Endothelial cell of umbilical vein (primary cell): ENCODE measurements around the gene EXD3. TPM values are rescaled to one million over a fixed set of nuclear protein-coding genes. Genes with fewer than 3 reads are reported as not detected.

Experiments
- BruUV-seq: library from RNA; stranded (reverse); fragments of 400-500 nt; replicated peaks from 2 replicates; lab custom pipeline; 2021; lab: Mats Ljungman, UMichigan
- CTCF ChIA-PET: fragments of 300-600, 350-600 bp; sonication (Branson Sonifier 250); formaldehyde crosslinking; loops from one replicate; lab custom pipeline; 2021; ENCODE audit warnings: antibody characterized with exemption, inconsistent platforms; lab: Charles Lee
- POLR2A ChIA-PET: fragments of 300-600, 350-600 bp; sonication (Branson Sonifier 250); formaldehyde crosslinking; loops from one replicate; lab custom pipeline; 2021; ENCODE audit warnings: antibody characterized with exemption, inconsistent platforms; lab: Charles Lee
- DNase-seq: peaks from one replicate; pipeline ENCODE4 v3.0.0-alpha.2; 2011; ENCODE audit warnings: low read depth, low spot score
- FAIRE-seq: peaks from 2 replicates; lab custom pipeline; 2011; peaks lifted over from hg19 to GRCh38; lab: Jason Lieb, UNC
- H2AFZ ChIP-seq: 2 replicates; pipeline ENCODE4 v1.6.0; 2012; ENCODE audit warnings: low read depth, low read length, control low read depth, inconsistent platforms
- H3K27ac ChIP-seq: 2 replicates; pipeline ENCODE4 v1.5.1; 2011; ENCODE audit warnings: low read depth, mild to moderate bottlenecking, control low read depth, low read length, moderate library complexity; ENCODE audit not compliant: insufficient read depth
- H3K27me3 ChIP-seq, 2 experiments: 2 replicates each; pipeline versions ENCODE4 v1.6.0 to v1.6.1; 2011; ENCODE audit warnings: low read length in 2 of 2, mixed read lengths in 1 of 2; ENCODE audit not compliant: control insufficient read depth in 2 of 2, insufficient read depth in 2 of 2
- H3K36me3 ChIP-seq, 2 experiments: 2 replicates in 1 of 2; 3 replicates in 1 of 2; pipeline ENCODE4 v1.5.1; 2011; ENCODE audit warnings: low read length in 2 of 2, mild to moderate bottlenecking in 1 of 2, moderate library complexity in 1 of 2; ENCODE audit not compliant: control insufficient read depth in 2 of 2, insufficient read depth in 2 of 2; ENCODE audit errors: extremely low read depth in 1 of 2
- H3K4me1 ChIP-seq: 3 replicates; pipeline ENCODE4 v1.5.1; 2011; ENCODE audit warnings: mild to moderate bottlenecking, low read length; ENCODE audit not compliant: control insufficient read depth, insufficient read depth; ENCODE audit errors: extremely low read depth
- H3K4me2 ChIP-seq: 2 replicates; pipeline ENCODE4 v1.6.1; 2011; ENCODE audit warnings: low read length, control low read depth, mixed read lengths; ENCODE audit not compliant: insufficient read depth
- H3K4me3 ChIP-seq, 3 experiments: fragments of 200-600 bp in 1 of 3; sonication (generic), shearing (Covaris generic) in 1 of 3; replicated peaks in 1 of 3; 2 replicates each; pipeline ENCODE4 v1.5.1; 2011 to 2016; ENCODE audit warnings: control low read depth in 3 of 3, low read length in 3 of 3, mild to moderate bottlenecking in 2 of 3, inconsistent platforms in 1 of 3, low read depth in 1 of 3, moderate library complexity in 1 of 3; ENCODE audit not compliant: insufficient read depth in 1 of 3
- H3K79me2 ChIP-seq: 2 replicates; pipeline ENCODE4 v1.6.0; 2012; ENCODE audit warnings: low read length, inconsistent platforms; ENCODE audit not compliant: control insufficient read depth, insufficient read depth
- H3K9ac ChIP-seq: replicated peaks from 2 replicates; pipeline ENCODE3; 2011; ENCODE audit warnings: low read length, control low read depth; ENCODE audit not compliant: insufficient read depth; ENCODE audit errors: extremely low read depth
- H3K9me1 ChIP-seq: replicated peaks from 3 replicates; pipeline ENCODE4 v1.6.0; 2011; ENCODE audit warnings: mild to moderate bottlenecking, low read length; ENCODE audit not compliant: control insufficient read depth, insufficient read depth; ENCODE audit errors: extremely low read depth
- H3K9me3 ChIP-seq: replicated peaks from 2 replicates; pipeline ENCODE4 v1.5.1; 2012; ENCODE audit warnings: low read length, inconsistent platforms; ENCODE audit not compliant: control insufficient read depth, insufficient read depth
- H4K20me1 ChIP-seq: replicated peaks from 2 replicates; pipeline ENCODE3; 2011; ENCODE audit warnings: mild to moderate bottlenecking, low read length; ENCODE audit not compliant: control insufficient read depth, insufficient read depth; ENCODE audit errors: extremely low read depth
- CTCF ChIP-seq, 2 donors: IDR thresholded peaks; 1 replicate in 1 of 2; 2 replicates in 1 of 2; pipeline ENCODE4 v1.5.1; 2011; ENCODE audit warnings: low read length in 2 of 2, mild to moderate bottlenecking in 2 of 2, moderate library complexity in 2 of 2, control low read depth in 1 of 2, inconsistent platforms in 1 of 2, low read depth in 1 of 2; ENCODE audit not compliant: insufficient read depth in 1 of 2; ENCODE audit errors: extremely low read depth in 1 of 2
- EZH2 ChIP-seq: IDR thresholded peaks from 2 replicates; pipeline ENCODE4 v1.6.1; 2012; ENCODE audit warnings: borderline replicate concordance, low read depth, mild to moderate bottlenecking, moderate library complexity, low read length, inconsistent platforms; ENCODE audit not compliant: severe bottlenecking
- FOS ChIP-seq: IDR thresholded peaks from 2 replicates; pipeline ENCODE4 v1.6.1; 2011; ENCODE audit warnings: mild to moderate bottlenecking, low read length, moderate library complexity, borderline replicate concordance; ENCODE audit not compliant: insufficient read depth
- GATA2 ChIP-seq: IDR thresholded peaks from 2 replicates; pipeline ENCODE4 v1.7.0; 2011; ENCODE audit warnings: low read depth, mild to moderate bottlenecking, moderate library complexity, mixed read lengths, low read length; ENCODE audit not compliant: insufficient read length, insufficient read depth
- JUN ChIP-seq: IDR thresholded peaks from 2 replicates; pipeline ENCODE4 v1.6.1; 2011; ENCODE audit warnings: borderline replicate concordance, low read depth; ENCODE audit not compliant: insufficient read length, insufficient read depth
- MAX ChIP-seq: IDR thresholded peaks from 2 replicates; pipeline ENCODE4 v1.6.1; 2011; ENCODE audit not compliant: insufficient read depth, insufficient read length
- MYC ChIP-seq: IDR thresholded peaks from one replicate; pipeline ENCODE4 v1.6.1; 2011; ENCODE audit warnings: mild to moderate bottlenecking, low read depth, low read length
- POLR2A ChIP-seq: IDR thresholded peaks from 2 replicates; pipeline ENCODE4 v1.6.1; 2012; ENCODE audit warnings: low read depth, mild to moderate bottlenecking, control low read depth, low read length
- POLR2AphosphoS5 ChIP-seq: IDR thresholded peaks from 2 replicates; pipeline ENCODE4 v1.6.1; 2012; ENCODE audit warnings: low read depth, mild to moderate bottlenecking, control low read depth, low read length, moderate library complexity; ENCODE audit not compliant: insufficient read depth
- dilution Hi-C: fragments of 300-500 bp; cut with MboI; formaldehyde crosslinking; loops from one replicate; pipeline ENCODE4 v1.15.0; 2019; ENCODE audit warnings: low sequenced_read_pairs; ENCODE audit not compliant: extremely low pct_ligation_motif_present
- intact Hi-C: fragments of 100-400 bp; cut with micrococcal nuclease; formaldehyde crosslinking; loops from one replicate; pipeline ENCODE4 v1.10.0; 2022
- polyA plus RNA-seq, 4 experiments: library from polyadenylated mRNA; depleted of rRNA in 3 of 4; stranded (reverse) in 3 of 4; unstranded in 1 of 4; fragments of >200 nt; gene quantifications; 2 replicates each; pipeline versions ENCODE4 v1.2.1 to v1.2.3, GENCODE V29; 2011 to 2012; ENCODE audit warnings: missing spikeins in 1 of 4
- total RNA-seq: library from RNA; stranded (reverse); gene quantifications from 2 replicates; pipeline ENCODE4 v1.2.3, GENCODE V29; 2021

The EXD3 gene
- total and polyA plus RNA-seq, 2 donors (not counting 3 experiments of a cell fraction or from before 2014, with no cell fraction given), result 17.7 to 30.3 TPM

GRCh38 chr9:137354845-137355760, 67.9 kb downstream of the EXD3 start:
- no peaks in the 10 kb centered on the region for H3K9me1 ChIP-seq
- FAIRE-seq (peak; percentile 94), DNase-seq (no peak)
- H3K9me3 ChIP-seq, result peaks cover 5% of the 10 kb centered on the region
- H3K27ac ChIP-seq, result no peak overlapping the region
- no peak overlapping the region for H2AFZ ChIP-seq
- H3K4me1 ChIP-seq, result peaks cover 16% of the 10 kb centered on the region
- no peaks in the 10 kb centered on the region for H3K27me3 ChIP-seq
- no TSS peak for BruUV-seq
- no peaks in the 10 kb centered on the region for H3K36me3 ChIP-seq
- no peaks in the 10 kb centered on the region for H4K20me1 ChIP-seq
- H3K4me3 ChIP-seq, result no peak overlapping the region
- no peak overlapping the region for H3K9ac ChIP-seq
- POLR2A ChIA-PET, result interaction anchor here (1.4 kb wide), 1 partner anchor 9 kb away, joined by 3 read pairs; no protein-coding TSS in a partner anchor
- intact Hi-C loops, result loop anchor here (1.0 to 5.0 kb wide), 4 partner anchors 16 to 56 kb away; no protein-coding TSS in a partner anchor
- dilution Hi-C loops, result no loop called here
- no peaks in the 10 kb centered on the region for H3K79me2 ChIP-seq
- CTCF ChIA-PET, result interaction anchor here (1.6 kb wide), 1 partner anchor 53 kb away, joined by 7 read pairs; the partner anchor contains the start of gene NRARP
- TF ChIP-seq JUN (no peak), GATA2 (no peak)
- no peak overlapping the region for H3K4me2 ChIP-seq

- intact Hi-C loops (loop anchor here (1.0 to 5.0 kb wide), 4 partner anchors 15 to 55 kb away; no protein-coding TSS in a partner anchor), dilution Hi-C loops (no loop called here)
- no peaks in the 10 kb centered on the region for H3K36me3 ChIP-seq
- CTCF ChIA-PET, result interaction anchor here (0.9 to 1.6 kb wide), 2 partner anchors 16 to 52 kb away, joined by 5 to 7 read pairs; partner anchors contain the start of gene NRARP
- peak overlapping the region; percentile 42 for H3K9ac ChIP-seq
- FAIRE-seq, result peak; percentile 44
- H3K4me3 ChIP-seq, result no peak overlapping the region
- H2AFZ ChIP-seq, result peak overlapping the region; percentile 4
- H3K79me2 ChIP-seq, result no peaks in the 10 kb centered on the region
- BruUV-seq, result no TSS peak
- H3K27ac ChIP-seq, result peak overlapping the region; percentile 84
- POLR2A ChIA-PET, result interaction anchor here (1.2 to 1.4 kb wide), 2 partner anchors 8 to 16 kb away, joined by 3 read pairs; no protein-coding TSS in a partner anchor
- no peak for DNase-seq
- H3K4me1 ChIP-seq, result peaks cover 16% of the 10 kb centered on the region
- H3K4me2 ChIP-seq, result no peak overlapping the region
- no peaks in the 10 kb centered on the region for H3K9me1 ChIP-seq
- no peaks in the 10 kb centered on the region for H3K27me3 ChIP-seq
- H4K20me1 ChIP-seq, result no peaks in the 10 kb centered on the region
- H3K9me3 ChIP-seq, result peaks cover 5% of the 10 kb centered on the region
- TF ChIP-seq EZH2 (no peak), FOS (no peak), POLR2A (no peak), POLR2AphosphoS5 (no peak), MYC (no peak), JUN (no peak), CTCF (IDR thresholded peaks at IDR 0.05; ENCODE audit: extremely low read depth in 1 of 2, insufficient read depth in 1 of 2, low read depth in 1 of 2, low read length in 2 of 2) (no peak), GATA2 (no peak), MAX (no peak)
These were observed 68.7 kb downstream of the EXD3 start for GRCh38 chr9:137354153-137354844.
